GM19025 (cell line): ENCODE results near the gene FASN.

ENCODE experiments used
- ATAC-seq: cut with Tn5 transposase; IDR thresholded peaks from one replicate; pipeline ENCODE4 v1.9.1; 2021; ENCODE audit warnings: mild to moderate bottlenecking, low read depth, moderate library complexity; ENCODE audit not compliant: unreplicated experiment

The FASN gene

GRCh38 chr17:82078433-82078832, 19.6 kb downstream of the FASN start:
- no peak for ATAC-seq

DNA sequence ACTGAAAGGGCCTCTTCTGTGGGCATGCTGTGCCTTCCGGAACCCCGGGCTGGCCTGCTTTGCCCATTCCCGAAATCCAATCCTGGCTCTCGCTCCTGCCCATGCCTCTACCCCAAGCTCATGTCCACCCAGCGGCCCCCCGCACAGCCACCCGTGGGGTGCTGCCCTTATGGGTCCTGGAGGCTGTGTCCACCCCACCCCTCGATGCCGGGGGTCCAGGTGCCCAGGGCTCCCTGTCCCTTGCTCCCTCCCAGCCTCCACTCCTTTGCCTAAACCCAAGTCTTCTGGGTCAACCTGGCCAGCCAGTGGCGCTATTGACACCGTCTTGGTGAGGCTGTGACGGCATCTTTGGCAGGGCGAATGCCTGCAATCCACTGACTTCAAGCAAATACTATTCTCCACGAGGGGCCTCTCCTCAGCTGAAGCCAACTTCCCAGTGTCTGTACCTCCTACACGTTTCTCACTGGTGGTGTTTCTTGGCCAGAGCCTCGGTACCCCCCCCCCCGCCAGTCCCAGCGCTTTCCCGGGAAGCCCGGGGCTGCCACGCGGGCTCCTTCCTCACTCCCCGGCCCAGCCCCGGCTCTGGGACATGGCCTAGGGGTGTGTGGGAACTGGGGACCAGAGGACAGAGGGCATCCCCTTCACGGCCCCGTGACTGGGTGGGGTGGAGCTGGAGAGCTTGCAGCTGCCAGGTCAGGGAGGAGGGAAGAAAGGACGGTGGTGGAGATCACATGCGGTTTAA, 20.2 kb downstream of the FASN start:
- no peak for ATAC-seq

GRCh38 chr17:82076785-82077591, 21.0 kb downstream of the FASN start:
- no peak for ATAC-seq

- ATAC-seq, result no peak
Measured at GRCh38 chr17:82076018-82076784, 21.8 kb downstream of the FASN start.

DNA sequence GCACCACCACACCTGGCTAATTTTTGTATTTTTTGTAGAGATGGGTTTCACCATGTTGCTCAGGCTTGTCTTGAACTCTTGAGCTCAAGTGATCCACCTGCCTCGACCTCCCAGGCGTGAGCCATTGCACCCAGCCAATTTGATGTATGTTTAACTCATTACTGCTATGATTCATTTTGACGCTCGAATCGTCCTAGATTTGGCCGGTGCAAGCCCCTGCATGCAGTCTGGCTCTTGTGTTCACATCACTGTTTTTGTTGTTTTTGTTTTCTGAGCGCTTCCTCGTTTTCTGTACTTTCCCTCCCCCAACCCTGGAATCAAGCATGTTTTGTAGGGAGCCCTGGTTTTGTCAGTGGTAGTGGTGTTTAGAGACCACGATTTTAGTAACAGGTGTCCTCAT, 24.6 kb downstream of the FASN start:
- ATAC-seq, result no peak

- ATAC-seq, result no peak
Measured at GRCh38 chr17:82072827-82073226, 25.2 kb downstream of the FASN start.

GRCh38 chr17:82070611-82071010, 27.4 kb downstream of the FASN start:
- no peak for ATAC-seq

GRCh38 chr17:82065638-82066303, 32.3 kb downstream of the FASN start, which contains the start of gene DUS1L:
Gene DUS1L (minus strand): TSS chr17:82065804. CDS start chr17:82065059, 745 bp downstream.
- peak; percentile 55 for ATAC-seq

DNA sequence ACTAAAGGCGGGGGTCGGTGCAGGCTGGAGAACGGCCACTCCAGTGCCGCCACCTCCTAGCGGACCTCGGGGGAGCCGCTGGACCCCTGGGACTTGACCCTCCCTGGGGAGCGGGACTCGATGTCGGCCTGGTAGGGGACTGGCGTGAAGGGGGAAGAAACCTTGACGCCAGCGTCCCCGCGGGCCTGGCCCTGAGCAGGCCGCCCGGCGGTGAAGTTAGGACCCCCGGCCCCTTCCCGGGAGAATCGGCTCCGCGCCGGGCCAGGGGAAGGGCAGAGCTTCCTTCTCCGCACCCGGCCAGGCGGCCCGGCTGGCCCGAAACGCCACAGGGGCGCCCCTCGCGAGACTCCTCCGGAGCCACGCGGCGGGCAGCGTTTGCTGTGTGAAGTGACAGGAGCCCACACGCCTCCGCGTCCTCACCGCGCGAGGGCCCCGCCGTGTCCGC, 32.8 kb downstream of the FASN start:
- ATAC-seq, result peak; percentile 23

DNA sequence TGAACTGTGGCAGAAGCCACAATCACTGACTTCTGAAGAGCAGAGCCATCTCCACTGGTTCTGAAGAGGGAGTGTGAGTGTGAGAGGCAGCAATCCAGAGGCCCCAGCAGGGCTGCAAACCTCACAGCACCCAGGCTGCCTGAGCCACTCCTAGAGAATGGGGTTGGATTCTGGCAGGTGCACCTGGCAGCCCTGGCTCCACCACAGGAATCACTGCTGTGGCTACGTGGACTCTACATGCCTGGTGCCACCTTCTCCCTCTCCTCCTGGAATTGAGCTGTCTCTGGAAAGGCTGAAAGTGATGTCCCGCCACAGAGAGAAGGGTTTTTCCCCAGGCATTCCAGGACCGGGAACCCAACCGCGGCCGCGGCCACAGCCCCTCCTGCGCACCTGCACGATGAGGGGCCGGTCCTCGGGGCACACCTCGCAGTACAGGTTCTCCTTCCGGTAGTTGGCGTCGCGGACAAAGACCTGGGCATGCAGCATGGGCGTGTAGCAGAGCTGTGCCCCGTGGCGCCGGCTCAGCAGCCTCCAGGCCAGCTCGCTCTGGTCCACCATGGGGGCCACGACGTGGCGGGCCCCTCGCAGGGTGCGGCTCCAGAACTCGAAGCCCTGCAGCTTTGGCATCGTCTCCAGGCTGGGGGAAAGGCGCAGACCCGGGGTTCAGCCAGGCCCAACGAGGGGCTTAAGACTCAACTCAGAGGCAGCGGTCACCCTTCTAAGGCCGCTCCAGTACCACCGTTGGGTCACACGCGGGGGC, 33.4 kb downstream of the FASN start:
- ATAC-seq, result no peak

GRCh38 chr17:82063424-82064415, 34.3 kb downstream of the FASN start:
- ATAC-seq, result no peak

GRCh38 chr17:82062984-82063368, 35.1 kb downstream of the FASN start:
- no peak for ATAC-seq

DNA sequence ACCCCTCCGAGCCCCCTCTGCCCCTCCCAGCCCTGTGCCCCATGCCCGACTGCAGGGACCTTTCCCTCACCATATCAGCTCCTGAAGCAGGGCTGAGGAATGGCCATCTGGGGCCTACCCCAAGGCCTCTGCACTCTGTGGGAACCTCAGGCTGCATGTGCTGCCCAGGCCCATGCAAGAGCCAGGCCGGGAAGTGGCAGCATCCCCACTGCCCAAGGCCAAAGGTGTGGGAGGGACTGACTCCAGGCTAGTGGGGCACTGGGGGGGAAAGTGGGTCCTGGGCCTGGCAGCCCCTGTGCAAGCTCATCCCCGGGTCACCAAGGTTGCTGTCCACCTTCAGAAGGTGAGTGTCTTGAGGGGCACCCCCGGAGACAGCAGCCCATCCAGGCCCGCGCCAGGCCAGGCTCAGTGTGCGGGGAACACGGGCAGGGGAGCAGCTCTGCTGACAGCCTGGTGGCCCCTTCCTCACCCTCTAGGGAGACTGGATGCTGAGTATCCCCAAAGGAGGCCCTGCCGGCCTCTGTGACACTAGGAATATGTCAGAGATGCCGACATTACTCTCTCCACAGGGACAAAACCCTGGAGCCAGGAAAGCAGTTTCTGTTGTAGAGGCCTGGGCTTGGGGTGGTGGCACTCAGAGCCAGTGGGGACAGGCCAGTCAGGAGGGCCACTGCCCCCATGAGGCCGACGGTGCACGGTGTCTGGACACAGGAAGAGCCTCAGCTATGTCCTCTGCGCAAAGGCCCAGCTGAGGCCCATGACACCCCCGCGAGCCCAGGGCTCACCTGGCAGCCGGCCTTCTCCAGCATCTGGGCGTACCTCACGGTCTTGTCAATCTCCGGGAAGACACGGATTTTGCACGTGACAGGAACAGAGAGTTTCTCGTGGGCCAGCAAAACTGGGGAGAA, 35.7 kb downstream of the FASN start:
- ATAC-seq, result no peak

DNA sequence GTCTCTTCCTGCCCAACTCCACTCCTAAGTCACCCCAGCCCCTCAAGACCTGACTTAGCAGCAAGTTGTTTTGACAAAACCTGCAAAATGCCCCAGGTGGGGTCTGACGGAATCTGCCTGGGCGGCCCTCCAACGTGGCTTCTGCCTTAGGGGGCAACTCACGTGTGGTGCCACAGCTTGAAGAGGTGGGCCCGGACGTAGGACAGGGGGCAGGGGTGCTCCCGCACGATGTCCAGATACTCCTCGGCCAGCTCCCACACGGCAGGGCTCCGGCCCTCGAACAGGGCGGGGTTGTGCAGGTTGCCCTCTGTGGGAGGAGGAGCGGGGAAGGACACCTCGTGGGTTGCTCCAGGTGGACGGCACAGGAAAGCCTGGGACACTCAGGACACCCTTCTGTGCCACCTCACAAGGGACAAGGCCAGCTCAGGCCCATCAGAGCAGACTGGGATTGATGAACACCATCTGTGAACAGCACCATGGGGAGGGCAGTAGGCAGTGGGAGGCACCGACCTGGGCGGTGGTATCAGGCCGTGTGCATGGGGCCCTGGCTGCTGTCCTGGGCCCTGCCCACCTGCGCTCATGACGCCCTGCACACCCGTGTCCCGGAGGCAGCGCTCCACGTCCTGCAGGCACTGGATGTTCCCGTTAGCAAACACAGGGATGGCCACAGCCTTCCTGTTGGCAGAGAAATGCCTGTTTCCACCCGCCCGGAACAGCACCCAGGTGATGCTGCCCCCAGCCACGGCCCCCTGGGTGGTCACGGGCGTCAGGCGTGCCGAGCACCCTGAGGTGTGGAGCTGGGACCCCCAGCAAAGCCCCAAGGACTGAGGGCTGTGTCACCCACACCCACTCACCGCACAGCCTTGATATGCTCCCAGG, 36.8 kb downstream of the FASN start:
- ATAC-seq, result no peak

DNA sequence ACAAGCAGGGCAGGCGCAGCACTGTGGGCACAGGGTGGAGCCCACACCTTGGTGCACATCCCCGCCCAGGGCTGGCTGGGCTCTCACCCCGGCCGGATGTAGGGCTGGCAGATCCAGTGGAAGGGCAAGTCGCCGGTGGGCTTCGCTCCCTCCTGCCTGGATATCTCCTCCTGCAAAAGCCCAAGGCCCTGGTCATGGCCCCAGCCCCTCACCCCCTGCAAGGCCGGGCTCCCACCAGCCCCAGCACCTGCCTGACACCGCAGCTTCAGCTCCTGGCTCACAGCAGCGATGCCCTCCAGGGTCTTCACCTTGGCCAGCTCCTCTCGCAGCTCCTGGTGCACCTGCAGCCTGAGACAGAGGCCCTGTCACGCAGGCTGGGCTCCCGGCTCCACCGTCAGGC, 37.4 kb downstream of the FASN start:
- no peak for ATAC-seq

GRCh38 chr17:82060001-82060380, 38.0 kb downstream of the FASN start:
- ATAC-seq, result no peak
